SH-SY5Y (cell line): ENCODE results near the gene GMIP.

Experiments used
- GATA2 ChIP-seq: IDR thresholded peaks from 2 replicates; pipeline ENCODE4 v1.6.1; 2011; ENCODE audit warnings: mild to moderate bottlenecking, low read depth, low read length
- GATA3 ChIP-seq: IDR thresholded peaks from 2 replicates; pipeline ENCODE4 v1.6.1; 2011; ENCODE audit warnings: low read depth, mild to moderate bottlenecking, low read length, moderate library complexity

Gene GMIP

DNA sequence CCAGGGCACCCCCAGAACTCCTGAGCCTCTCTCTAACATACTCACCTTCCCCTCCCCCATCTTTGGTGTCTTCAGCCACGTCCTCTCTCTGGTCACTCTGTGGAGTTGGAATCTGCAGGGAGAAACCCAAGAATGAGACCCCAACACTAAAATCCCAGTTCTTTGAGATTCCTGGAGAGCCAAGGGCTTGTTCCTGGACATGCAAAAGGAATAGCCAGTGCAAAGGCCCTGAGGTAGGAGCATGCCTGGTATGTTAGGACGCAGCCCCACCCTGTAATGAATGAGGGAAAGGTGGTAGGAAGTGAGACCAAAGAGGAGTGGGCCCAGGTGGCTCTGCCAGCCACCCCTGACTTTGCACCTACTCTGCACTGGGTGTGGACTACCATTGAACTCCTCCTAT, 13.0 kb downstream of the GMIP start:
- no peak for TF ChIP-seq GATA3
- TF ChIP-seq GATA2: no peak

DNA sequence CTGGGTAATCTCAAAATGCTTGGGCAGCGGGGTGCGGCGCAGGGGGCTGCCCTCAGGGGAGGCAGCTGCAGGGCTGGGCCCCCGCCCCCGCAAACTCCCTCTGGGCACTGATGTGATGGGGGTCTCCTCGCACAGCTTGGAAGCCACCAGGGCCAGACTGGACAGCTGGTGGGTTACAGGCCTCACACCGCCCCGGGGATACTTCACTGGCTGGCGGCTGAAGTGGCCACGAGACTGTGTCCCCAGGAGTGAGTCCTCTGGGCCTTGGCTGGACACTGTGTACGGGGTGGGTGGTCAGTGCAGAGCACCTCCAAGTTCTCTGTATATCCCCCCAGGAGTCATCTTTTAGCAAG, 13.4 kb downstream of the GMIP start:
- TF ChIP-seq GATA3 (no peak), GATA2 (no peak)

DNA sequence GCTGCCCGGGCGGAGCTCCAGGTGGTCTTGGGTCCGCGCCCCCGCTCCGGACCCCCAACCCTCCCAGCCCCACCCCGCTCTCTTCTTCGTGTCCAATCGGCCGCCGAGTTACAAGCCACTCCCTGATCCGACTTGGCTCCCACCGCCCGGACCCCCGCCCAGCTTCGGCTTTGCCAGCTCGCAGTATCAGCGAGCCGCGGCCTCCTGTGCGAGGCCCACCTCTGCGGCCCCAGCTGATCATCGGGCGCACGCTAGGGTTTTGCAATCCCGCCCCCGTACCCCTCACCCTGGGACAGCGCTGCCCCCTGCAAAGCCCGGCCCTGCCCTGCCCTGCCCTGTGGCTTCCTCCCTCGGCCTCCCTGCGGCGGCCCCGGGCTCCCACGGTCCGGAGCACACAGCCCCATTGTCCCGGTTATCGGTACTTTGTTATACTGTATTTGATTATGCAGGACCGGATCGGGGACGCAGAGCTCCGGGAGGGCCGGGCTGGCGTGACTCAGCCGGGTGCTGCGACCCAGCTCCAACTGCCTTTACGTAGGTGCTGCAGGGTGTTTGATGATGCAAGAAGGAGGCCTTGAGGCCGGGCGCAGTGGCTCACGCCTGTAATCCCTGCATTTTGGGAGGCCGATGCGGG, 14.8 kb downstream of the GMIP start:
- no peak for TF ChIP-seq GATA2
- no peak for TF ChIP-seq GATA3

DNA sequence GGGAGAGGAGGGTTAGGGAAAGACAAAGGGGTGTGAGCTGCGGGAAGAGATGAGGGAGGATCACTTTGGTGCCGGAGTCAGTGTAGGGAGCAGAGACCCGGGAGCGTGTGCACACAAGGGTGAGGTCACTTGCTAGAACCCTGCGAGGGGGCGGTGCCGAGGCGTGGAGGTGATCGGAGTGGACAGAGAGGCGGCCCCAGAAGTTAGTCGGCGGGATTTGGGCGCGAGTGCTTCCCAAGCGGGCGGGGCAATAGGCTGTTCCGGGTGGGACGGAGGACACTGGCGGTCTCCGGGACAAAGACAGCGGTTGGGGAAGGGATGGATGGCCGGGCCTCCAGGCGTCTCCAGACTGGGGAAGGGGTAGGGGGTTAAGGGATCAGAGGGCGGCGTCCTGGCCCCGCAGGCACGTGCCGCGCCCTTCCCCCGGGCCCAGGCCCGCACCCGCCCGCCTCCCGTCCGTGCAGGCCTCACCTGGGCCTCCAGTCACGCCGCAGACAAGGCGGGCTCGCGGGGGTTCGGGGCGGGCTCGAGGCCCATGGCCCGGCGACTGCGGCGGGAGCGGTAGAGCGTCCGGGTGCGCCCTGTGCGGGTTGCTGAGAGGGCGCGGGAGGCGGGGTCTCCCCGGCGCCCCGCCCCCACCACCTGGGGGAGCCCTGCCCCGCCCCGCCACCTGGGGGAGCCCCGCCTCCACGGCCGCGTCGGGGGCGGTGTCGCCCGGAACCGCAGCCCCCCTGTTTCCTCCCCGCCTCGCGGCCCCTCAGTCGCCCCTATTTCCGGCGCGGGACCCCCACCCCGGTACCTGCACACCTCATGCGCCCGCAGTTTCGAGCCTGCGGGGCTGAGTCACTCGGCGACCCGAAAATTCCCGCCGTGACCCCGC, 15.6 kb downstream of the GMIP start, which contains the start of gene LPAR2:
Gene LPAR2, minus strand, starts transcription at position 600 of the 880 bp plus-strand sequence. CDS start 945 bp downstream, outside the sequence.
- TF ChIP-seq GATA3 (no peak), GATA2 (no peak)

DNA sequence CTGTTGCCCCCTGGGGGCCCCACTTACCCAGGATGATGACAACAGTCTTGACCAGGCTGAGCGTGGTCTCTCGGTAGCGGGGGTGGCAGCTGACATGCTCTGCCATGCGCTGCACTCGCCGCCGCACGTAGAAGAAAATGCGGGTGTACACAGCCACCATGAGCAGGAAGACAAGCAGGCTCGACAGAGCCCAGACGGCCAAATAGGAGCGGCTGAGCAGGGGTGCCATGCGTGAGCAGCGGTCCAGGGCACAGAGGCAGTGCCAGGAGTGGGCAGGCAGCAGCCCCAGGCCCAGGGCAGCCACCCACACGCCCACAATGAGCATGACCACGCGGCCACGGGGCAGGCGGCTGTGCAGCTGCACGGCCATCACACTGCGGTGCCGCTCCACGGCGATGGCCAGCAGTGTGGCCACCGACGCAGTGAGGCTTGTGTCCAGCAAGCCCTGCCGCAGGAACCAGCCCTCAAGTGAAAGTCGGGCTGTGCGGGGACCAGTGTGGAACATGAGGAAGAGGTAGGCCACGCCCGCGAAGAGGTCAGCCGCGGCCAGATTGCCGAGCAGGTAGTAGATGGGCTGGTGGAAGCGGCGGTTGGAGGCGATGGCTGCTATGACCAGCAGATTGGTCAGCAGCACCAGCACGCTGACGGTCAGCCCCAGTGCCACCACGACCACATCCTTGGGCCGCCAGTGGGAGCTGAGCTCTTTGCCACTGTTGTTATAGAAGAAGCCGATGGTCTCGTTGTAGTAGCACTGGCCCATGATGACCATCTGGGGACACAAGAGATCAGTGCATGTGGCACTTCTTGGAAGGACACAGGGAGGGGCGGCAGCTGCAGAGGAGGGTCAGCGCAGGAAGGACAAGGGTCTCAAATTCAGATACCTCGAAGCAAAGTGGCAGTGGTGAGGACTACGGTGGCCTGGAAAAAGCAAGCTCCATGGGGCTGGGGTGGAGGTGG, 16.7 kb downstream of the GMIP start:
- TF ChIP-seq GATA3: no peak
- TF ChIP-seq GATA2: no peak

DNA sequence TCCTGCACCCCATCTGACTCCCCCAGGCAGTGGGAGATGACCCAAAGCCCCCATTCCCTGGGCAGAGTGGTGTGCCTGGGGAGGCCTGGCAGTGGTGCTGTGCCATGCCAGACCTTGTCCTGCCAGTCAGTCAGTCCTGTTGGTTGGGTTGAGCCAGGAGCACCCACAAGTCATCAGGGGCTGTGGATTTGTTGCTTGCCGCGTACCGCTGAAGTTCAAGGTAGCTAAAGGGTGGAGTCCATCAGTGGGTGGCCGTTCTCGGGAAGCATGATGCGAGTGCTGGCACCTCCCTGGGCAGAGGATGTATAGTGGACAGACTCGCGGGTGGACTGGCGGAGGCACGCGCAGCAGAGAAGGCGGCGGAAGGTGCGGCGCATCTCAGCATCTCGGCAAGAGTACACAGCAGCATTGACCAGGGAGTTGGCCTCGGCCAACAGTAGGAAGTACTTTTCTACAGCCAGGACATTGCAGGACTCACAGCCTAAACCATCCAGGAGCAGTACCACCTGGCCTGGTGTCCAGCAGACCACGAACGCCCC, 19.4 kb downstream of the GMIP start:
- TF ChIP-seq GATA3: no peak
- TF ChIP-seq GATA2: no peak

DNA sequence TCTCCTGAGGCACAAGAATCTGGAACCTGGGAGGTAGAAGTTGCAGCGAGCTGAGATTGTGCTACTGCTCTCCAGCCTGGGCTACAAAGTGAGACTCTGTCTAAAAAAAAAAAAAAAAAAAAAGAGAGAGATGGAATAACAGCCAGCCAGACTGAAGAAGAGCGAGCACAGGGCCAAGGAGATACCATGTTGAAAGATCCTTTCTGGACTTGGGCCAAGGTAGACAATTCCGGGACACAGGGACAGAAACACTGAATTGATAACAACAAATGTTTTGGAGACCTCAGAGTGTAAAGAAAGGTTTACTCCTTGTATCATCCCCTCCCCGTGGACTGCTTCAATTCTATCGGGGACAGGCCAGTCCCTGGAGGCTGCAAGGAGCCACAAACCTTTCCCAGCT, 20.1 kb downstream of the GMIP start:
- TF ChIP-seq GATA2 (no peak), GATA3 (no peak)

DNA sequence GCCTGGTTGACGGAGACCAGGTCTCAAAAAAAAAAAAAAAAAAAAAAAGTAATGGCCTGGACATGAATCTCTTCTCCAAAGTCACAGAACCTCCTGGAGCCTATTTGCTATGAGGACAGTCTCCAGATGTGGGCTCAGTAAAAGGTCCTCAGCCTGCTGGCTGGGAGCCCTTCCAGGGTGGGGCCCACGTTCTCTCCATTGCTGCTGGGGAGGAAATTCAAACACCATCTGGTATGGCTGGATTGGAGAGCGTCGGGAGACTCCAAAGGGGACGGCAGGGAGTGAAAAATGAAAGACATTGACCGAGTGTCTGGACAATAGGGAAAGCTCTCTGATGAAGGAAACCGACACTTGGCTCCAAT, 23.6 kb downstream of the GMIP start:
- TF ChIP-seq GATA2: no peak
- no peak for TF ChIP-seq GATA3

DNA sequence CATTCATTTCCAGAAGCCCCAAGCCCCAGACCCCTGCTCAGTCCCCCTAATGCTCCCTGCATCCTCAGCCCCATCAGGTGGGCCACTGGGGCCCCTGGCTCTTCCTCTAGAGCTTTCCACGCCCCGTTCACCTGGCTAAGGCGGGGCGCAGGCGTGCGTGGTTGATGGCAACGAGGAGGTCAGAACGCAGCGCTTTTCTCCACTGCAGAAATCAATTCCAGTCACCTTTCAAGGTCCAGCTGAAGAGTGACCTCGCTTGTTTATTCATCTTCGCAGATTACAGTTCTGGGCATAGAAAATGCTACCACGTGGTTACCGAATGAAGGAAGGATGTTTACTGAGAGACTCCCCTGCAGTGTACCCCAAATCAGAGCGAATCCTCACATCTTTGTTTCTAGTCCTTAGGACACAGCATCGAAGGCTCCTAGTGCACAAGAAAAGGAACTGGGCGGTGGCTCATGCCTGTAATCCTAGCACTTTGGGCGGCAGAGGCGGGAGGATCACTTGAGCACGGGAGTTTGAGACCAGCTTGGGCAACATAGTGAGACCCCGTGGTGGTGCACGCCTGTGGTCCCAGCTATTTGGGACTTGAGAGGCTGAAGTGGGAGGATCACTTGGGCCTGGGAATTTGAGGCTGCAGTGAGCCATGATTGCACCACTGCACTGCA, 24.1 kb downstream of the GMIP start:
- TF ChIP-seq GATA3 (no peak), GATA2 (no peak)

DNA sequence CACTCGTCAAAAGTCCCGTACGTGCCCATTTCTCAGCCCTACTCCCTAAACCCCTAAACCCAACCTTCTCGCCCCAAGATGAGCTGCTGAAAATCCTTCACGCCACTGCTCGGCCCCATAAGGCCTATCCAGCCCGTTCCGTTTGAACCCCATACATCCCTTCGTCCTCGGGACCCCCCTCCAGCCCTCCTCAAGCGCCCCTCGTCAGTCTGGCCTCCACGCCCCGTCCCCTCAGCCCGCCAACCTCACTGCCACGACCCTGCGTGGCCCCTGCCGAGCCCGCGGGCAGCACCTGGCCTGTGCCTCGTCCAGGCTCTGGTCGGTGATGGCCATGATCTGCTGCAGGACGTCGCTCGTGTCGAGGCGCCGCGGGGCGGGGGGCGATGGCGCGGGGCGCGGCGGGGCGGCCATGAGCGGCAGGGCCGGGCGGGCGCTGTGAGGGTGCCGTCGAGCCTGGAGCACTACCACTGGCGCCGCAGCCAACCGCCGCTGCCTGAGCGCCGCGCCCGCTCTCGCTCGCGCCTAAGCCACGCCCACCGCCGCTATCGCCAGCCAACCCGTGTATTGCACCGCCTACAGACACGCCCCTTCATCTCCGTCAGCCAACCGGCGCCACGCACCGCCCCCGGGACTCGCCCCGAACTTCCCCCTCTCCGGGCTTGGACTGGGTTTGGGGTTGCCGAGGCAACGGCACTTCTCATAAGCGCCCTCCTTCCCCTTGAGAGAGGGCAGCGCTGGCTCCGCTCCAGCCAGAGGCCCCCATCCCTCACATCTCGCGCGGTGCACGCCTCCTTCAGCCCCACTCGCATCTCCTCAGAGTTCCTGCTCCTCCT, 25.0 kb downstream of the GMIP start, which contains the start of gene PBX4:
Gene PBX4, minus strand, starts transcription at position 469 of the 833 bp plus-strand sequence. Its CDS starts 58 bp downstream, at position 411.
- TF ChIP-seq GATA2 (no peak; the same call in 1 of the 2 replicates), GATA3 (no peak)

DNA sequence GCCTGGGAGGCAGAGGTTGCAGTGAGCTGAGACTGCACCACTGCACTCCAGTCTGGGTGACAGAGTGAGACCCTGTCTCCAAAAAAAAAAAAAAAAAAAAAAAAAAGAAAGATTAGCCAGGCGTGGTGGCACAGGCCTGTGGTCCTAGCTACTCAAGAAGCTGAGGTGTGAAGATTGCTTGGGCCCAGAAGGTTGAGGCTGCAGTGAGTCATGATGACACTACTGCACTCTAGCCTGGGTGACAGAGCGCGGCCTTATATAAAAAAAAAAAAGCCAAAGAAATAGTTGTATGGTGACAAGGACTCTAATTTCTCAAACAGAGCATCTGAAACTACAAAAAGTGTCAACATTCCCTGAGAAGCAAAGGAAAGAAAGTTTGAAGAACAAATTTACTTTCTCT, 28.4 kb downstream of the GMIP start:
- no peak for TF ChIP-seq GATA3
- no peak for TF ChIP-seq GATA2

DNA sequence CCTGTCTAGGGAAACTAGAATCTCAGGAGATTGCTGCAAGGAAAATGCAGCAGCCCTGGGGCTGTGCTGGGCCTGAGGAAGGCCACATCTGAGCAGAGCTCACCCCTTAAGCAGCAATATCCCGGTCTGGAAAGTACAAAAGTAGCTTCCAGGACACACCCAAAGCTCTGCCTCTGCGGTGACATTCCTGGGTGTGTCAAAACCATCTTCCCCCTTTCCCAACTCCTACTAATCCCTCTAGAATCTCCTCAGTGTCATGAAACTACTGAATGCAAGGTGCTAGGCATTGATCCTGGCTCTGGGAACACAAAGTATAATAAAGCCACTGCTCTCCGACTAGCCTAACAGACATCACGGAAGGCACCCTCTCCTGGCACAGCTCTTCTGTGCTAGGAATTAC, 30.0 kb downstream of the GMIP start:
- TF ChIP-seq GATA2: no peak
- TF ChIP-seq GATA3: no peak
